ENCODE results near the gene EHMT1. TPM values are rescaled to one million over a fixed set of nuclear protein-coding genes. Genes with fewer than 3 reads are reported as not detected.
"Not testable (repeated sequence)": the region's sequence is repeated elsewhere in the genome, so short reads cannot be mapped to it uniquely, and the experiment has no call there.

The EHMT1 gene
- total RNA-seq, 1 donor from 2014 or later: 96.5 TPM

DNA sequence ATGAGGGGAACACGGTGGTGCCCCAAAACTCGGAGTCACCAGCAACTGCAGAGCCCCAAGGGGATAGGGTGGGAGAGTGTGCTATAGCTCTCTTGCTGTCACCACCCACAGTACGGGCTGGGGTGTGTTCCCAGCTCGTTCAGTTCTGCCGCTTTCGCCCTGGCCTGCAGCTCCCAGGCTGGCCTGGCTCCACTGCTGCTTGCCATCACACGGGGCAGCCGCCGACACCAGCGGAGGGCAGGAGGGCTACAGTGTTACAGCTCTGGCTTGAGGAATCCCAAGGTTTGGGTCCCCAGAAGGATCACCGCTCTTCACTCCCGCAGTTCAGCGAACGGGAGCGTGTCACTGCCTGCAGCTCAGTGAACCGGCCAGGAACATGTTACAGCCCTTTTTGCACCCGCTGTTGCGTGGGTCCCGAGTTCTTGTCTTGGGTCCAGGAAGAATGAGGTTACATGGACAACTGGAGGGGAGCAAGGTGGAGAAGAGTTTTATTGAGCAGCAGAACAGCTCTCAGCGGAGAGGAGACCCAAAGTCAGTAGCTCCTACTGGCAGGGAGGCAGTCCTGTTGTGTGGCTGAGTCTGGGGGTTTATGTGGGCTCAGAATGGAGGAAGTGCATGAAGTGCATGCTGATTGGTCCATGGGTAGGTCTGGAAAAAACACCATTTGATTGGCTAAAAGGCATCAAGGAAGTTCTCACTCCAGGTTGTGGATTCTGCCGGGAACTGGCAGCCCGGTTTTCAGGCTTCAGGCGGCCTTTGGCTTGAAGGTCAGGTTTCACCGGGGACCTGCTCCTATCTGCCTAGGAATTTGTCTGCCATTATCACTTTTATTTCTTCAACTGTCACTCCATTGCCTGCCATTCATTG, 113.4 kb downstream of the EHMT1 start:
- H3K27me3 Mint-ChIP-seq (ENCODE audit: low read depth): no peaks in the 10 kb centered on the region
- no peaks in the 10 kb centered on the region for H3K4me1 Mint-ChIP-seq (ENCODE audit: low read depth)
- H3K9me3 Mint-ChIP-seq: peaks cover 38% of the 10 kb centered on the region
- no peak overlapping the region for H3K4me3 Mint-ChIP-seq (ENCODE audit: low read depth)
- peaks cover 85% of the 10 kb centered on the region for H3K36me3 Mint-ChIP-seq (ENCODE audit: low read depth)
- DNase-seq (ENCODE audit: low spot score): no peak
- H3K27ac Mint-ChIP-seq: no peak overlapping the region
- intact Hi-C loops (cut with micrococcal nuclease): no loop called here

- Mint-ChIP-seq H3K4me1 (ENCODE audit: low read depth) (no peaks in the 10 kb centered on the region), H3K9me3 (peaks cover 38% of the 10 kb centered on the region), H3K27ac (no peak overlapping the region), H3K36me3 (ENCODE audit: low read depth) (peaks cover 76% of the 10 kb centered on the region), H3K4me3 (ENCODE audit: low read depth) (no peak overlapping the region), H3K27me3 (ENCODE audit: low read depth) (no peaks in the 10 kb centered on the region)
- DNase-seq (ENCODE audit: low spot score): no peak
- intact Hi-C loops (cut with micrococcal nuclease): no loop called here
Observed at GRCh38 chr9:137733429-137733828, 114.6 kb downstream of the EHMT1 start.

- Mint-ChIP-seq H3K27ac (no peak overlapping the region), H3K4me1 (ENCODE audit: low read depth) (no peaks in the 10 kb centered on the region), H3K4me3 (ENCODE audit: low read depth) (no peak overlapping the region), H3K9me3 (peaks cover 38% of the 10 kb centered on the region), H3K27me3 (ENCODE audit: low read depth) (no peaks in the 10 kb centered on the region), H3K36me3 (ENCODE audit: low read depth) (peaks cover 73% of the 10 kb centered on the region)
- no peak for DNase-seq (ENCODE audit: low spot score)
- intact Hi-C loops (cut with micrococcal nuclease): no loop called here
Observed at GRCh38 chr9:137734181-137734580, 115.4 kb downstream of the EHMT1 start.

DNA sequence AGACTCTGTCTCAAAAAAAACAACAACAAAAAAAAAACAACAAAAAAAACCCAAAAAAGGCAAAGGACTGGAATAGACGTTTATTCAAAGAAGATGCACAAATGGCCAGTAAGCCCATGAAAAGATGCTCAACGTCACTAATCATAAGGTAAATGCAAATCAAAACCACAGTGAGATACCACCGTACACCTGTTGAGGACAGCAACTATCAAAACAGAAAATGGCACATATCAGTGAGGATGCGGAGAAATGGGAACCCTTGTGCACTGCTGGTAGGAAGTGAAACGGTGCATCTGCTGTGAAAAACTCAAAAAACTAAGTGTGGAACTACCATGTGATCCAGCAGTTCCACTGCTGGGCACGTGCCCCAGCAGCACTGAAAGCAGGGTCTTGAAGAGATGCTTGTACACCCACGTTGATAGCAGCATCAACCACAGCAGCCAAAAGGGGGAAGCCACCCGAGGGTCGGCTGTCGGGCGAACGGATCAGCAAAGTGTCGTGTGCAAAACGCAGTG, 119.4 kb downstream of the EHMT1 start:
- intact Hi-C loops (cut with micrococcal nuclease): not testable (repeated sequence)
- peaks cover 43% of the 10 kb centered on the region for H3K36me3 Mint-ChIP-seq (ENCODE audit: low read depth)

GRCh38 chr9:137738703-137739102, 119.9 kb downstream of the EHMT1 start:
- Mint-ChIP-seq H3K9me3 (peaks cover 17% of the 10 kb centered on the region), H3K27ac (no peak overlapping the region), H3K36me3 (ENCODE audit: low read depth) (peaks cover 43% of the 10 kb centered on the region), H3K27me3 (ENCODE audit: low read depth) (no peaks in the 10 kb centered on the region), H3K4me3 (ENCODE audit: low read depth) (no peak overlapping the region), H3K4me1 (ENCODE audit: low read depth) (no peaks in the 10 kb centered on the region)
- no peak for DNase-seq (ENCODE audit: low spot score)
- intact Hi-C loops (cut with micrococcal nuclease): no loop called here

More for the DNA sequence above, 119.4 kb downstream of the EHMT1 start:
- H3K4me1 Mint-ChIP-seq (ENCODE audit: low read depth); DNase-seq (ENCODE audit: low spot score); H3K27ac Mint-ChIP-seq; H3K4me3 Mint-ChIP-seq (ENCODE audit: low read depth); H3K27me3 Mint-ChIP-seq (ENCODE audit: low read depth): not testable (repeated sequence)
- H3K9me3 Mint-ChIP-seq: peaks cover 22% of the 10 kb centered on the region

- intact Hi-C loops (cut with micrococcal nuclease): no loop called here
Observed at GRCh38 chr9:137739371-137740309, 120.8 kb downstream of the EHMT1 start.

DNA sequence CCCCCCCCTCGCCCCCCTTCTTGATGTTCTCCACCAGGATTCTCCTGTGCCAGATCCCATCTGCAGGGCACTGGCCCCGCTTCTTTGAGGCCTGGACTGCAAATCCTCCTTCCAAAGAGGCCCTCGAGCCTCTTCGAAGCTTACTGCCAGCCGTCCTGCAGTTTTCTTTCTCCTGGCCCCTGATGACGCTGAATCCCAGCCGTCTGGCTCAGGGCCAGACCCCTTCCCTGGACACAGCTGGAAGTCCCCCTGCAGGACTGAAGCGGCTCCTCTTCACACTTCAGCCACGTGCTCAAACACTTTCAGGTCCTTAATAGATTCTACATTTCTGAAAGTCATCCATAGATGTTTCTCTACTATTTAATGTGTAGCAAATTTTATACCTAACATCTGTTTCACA, 121.5 kb downstream of the EHMT1 start:
- Mint-ChIP-seq H3K27me3 (ENCODE audit: low read depth) (no peaks in the 10 kb centered on the region), H3K27ac (no peak overlapping the region), H3K4me3 (ENCODE audit: low read depth) (no peak overlapping the region), H3K9me3 (peaks cover 4% of the 10 kb centered on the region), H3K4me1 (ENCODE audit: low read depth) (peaks cover 3% of the 10 kb centered on the region), H3K36me3 (ENCODE audit: low read depth) (peaks cover 41% of the 10 kb centered on the region)
- intact Hi-C loops (cut with micrococcal nuclease): no loop called here
- DNase-seq (ENCODE audit: low spot score): no peak

More at GRCh38 chr9:137739371-137740309, 120.8 kb downstream of the EHMT1 start:
- Mint-ChIP-seq H3K4me1 (ENCODE audit: low read depth) (peaks cover under 1% of the 10 kb centered on the region), H3K27me3 (ENCODE audit: low read depth) (no peaks in the 10 kb centered on the region), H3K27ac (no peak overlapping the region), H3K36me3 (ENCODE audit: low read depth) (peaks cover 42% of the 10 kb centered on the region), H3K9me3 (peaks cover 8% of the 10 kb centered on the region), H3K4me3 (ENCODE audit: low read depth) (no peak overlapping the region)
- no peak for DNase-seq (ENCODE audit: low spot score)

GRCh38 chr9:137741330-137741729, 122.5 kb downstream of the EHMT1 start:
- H3K4me3 Mint-ChIP-seq (ENCODE audit: low read depth): no peak overlapping the region
- intact Hi-C loops (cut with micrococcal nuclease): no loop called here
- no peaks in the 10 kb centered on the region for H3K9me3 Mint-ChIP-seq
- H3K36me3 Mint-ChIP-seq (ENCODE audit: low read depth): peaks cover 39% of the 10 kb centered on the region
- H3K4me1 Mint-ChIP-seq (ENCODE audit: low read depth): peaks cover 3% of the 10 kb centered on the region
- DNase-seq (ENCODE audit: low spot score): no peak
- no peak overlapping the region for H3K27ac Mint-ChIP-seq
- no peaks in the 10 kb centered on the region for H3K27me3 Mint-ChIP-seq (ENCODE audit: low read depth)

DNA sequence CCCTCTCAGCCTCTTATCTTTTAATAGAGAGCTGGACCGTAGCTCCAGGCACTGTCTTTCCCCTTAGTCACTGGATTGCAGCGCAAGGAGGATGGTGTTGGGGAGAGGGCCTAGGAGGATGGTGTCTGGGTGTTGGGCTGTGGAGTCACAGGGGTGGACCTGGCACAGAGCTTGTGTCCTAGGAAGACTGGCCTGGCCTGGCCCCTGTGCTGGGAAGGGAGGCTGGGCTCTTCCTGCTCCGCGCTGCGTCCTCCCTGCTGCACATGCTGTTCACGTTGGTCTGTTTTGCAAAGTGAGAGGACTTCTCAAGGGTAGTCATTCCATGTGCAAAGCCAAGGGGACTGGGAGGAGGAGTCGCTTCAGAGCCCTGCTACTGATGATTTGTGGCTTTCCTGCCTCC, 123.9 kb downstream of the EHMT1 start:
- H3K9me3 Mint-ChIP-seq: no peaks in the 10 kb centered on the region
- H3K4me3 Mint-ChIP-seq (ENCODE audit: low read depth): no peak overlapping the region
- H3K4me1 Mint-ChIP-seq (ENCODE audit: low read depth): peaks cover 3% of the 10 kb centered on the region
- H3K27ac Mint-ChIP-seq: no peak overlapping the region
- DNase-seq (ENCODE audit: low spot score): no peak
- H3K27me3 Mint-ChIP-seq (ENCODE audit: low read depth): no peaks in the 10 kb centered on the region
- intact Hi-C loops (cut with micrococcal nuclease): no loop called here
- peaks cover 47% of the 10 kb centered on the region for H3K36me3 Mint-ChIP-seq (ENCODE audit: low read depth)

GRCh38 chr9:137743695-137744094, 124.9 kb downstream of the EHMT1 start:
- intact Hi-C loops (cut with micrococcal nuclease): no loop called here
- no peak overlapping the region for H3K27ac Mint-ChIP-seq
- no peak for DNase-seq (ENCODE audit: low spot score)
- no peak overlapping the region for H3K4me3 Mint-ChIP-seq (ENCODE audit: low read depth)
- H3K27me3 Mint-ChIP-seq (ENCODE audit: low read depth): no peaks in the 10 kb centered on the region
- H3K4me1 Mint-ChIP-seq (ENCODE audit: low read depth): peaks cover 3% of the 10 kb centered on the region
- no peaks in the 10 kb centered on the region for H3K9me3 Mint-ChIP-seq
- H3K36me3 Mint-ChIP-seq (ENCODE audit: low read depth): peaks cover 42% of the 10 kb centered on the region

GRCh38 chr9:137744632-137745183, 125.9 kb downstream of the EHMT1 start:
- peaks cover 4% of the 10 kb centered on the region for H3K4me1 Mint-ChIP-seq (ENCODE audit: low read depth)
- no peak for DNase-seq (ENCODE audit: low spot score)
- H3K4me3 Mint-ChIP-seq (ENCODE audit: low read depth): no peak overlapping the region
- peaks cover 41% of the 10 kb centered on the region for H3K36me3 Mint-ChIP-seq (ENCODE audit: low read depth)
- no peaks in the 10 kb centered on the region for H3K27me3 Mint-ChIP-seq (ENCODE audit: low read depth)
- intact Hi-C loops (cut with micrococcal nuclease): no loop called here
- no peaks in the 10 kb centered on the region for H3K9me3 Mint-ChIP-seq
- no peak overlapping the region for H3K27ac Mint-ChIP-seq

DNA sequence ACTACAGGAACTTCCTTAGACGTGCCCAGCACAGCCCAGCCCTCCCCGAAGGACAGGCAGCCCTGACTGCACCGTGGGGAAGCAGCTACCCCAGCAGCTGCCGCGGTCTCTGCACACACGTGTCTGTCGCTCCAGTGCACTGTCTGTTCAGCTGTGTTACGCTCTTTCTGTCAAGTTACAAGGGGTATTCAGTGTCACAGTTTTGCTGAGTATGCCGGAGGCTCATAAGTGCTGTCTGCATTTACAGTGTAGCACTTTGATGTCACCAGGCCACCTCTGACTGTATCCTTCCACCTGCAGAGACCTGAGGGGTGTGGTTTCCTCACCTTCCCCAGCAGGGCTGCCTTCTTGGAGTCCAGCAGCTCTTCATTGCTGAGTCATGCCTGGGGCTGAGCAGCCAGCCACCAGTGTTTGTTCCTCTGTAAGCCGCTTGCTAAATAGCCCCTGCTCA, 126.8 kb downstream of the EHMT1 start:
- intact Hi-C loops (cut with micrococcal nuclease): no loop called here
- peaks cover 44% of the 10 kb centered on the region for H3K36me3 Mint-ChIP-seq (ENCODE audit: low read depth)
- H3K4me1 Mint-ChIP-seq (ENCODE audit: low read depth): peaks cover 6% of the 10 kb centered on the region
- DNase-seq (ENCODE audit: low spot score): no peak
- no peak overlapping the region for H3K27ac Mint-ChIP-seq
- H3K27me3 Mint-ChIP-seq (ENCODE audit: low read depth): no peaks in the 10 kb centered on the region
- H3K4me3 Mint-ChIP-seq (ENCODE audit: low read depth): no peak overlapping the region
- no peaks in the 10 kb centered on the region for H3K9me3 Mint-ChIP-seq

Measured in activated T-helper 2 cell treated with anti-CD3 and anti-CD28 coated beads, Interferon-gamma antibody, Interleukin-2, Interleukin-4, amounts not matched to agents 10 μg/mL and 5 μg/mL and 100 μg/mL, durations not matched to agents 14 hours and 24 hours and 36 hours (primary cell).